AG10803 (cell line): Measurements from ENCODE around the gene RNF187.

Source experiments
- DNase-seq: peaks from one replicate; pipeline ENCODE4 v3.0.0; 2010; ENCODE audit warnings: low read depth
- H3K4me3 ChIP-seq: 2 replicates; pipeline ENCODE4 v1.5.1; 2011; ENCODE audit warnings: mild to moderate bottlenecking, low read length, control low read depth
- CTCF ChIP-seq: conservative IDR thresholded peaks from 2 replicates; pipeline ENCODE4 v1.5.1; 2011; ENCODE audit warnings: mild to moderate bottlenecking, low read length, control low read depth, inconsistent platforms

The RNF187 gene

DNA sequence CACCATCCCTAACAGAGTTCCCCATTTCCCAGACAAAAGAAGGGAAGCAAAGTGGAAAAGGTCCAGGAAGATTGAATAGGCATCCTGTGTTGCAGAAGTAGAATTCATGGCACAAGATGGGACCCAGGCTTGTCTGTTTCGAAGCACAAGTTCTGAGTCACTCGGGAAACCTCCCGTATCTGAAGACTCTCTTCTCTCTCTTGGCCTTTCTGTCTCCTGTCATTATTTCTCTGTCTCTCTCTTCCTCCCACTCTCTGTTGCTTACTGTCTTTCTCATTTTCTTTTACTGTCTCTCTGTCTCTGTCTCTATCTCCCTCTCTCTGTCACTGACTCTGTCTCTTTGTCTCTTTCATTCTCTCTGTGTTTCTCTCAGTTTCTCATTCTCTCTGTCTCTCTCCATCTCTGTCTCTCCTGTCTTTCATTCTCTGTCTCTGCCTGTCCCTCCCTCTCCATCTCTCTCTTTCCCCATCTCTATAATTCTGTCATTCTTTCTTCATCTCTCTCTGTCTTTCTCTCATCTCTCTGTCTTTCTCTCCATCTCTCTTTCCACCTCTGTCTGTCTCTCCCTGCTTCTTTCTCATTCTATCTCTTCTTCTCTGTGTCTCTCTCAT, 23.7 kb downstream of the RNF187 start:
- no peak overlapping the region for H3K4me3 ChIP-seq
- no peak for TF ChIP-seq CTCF

DNA sequence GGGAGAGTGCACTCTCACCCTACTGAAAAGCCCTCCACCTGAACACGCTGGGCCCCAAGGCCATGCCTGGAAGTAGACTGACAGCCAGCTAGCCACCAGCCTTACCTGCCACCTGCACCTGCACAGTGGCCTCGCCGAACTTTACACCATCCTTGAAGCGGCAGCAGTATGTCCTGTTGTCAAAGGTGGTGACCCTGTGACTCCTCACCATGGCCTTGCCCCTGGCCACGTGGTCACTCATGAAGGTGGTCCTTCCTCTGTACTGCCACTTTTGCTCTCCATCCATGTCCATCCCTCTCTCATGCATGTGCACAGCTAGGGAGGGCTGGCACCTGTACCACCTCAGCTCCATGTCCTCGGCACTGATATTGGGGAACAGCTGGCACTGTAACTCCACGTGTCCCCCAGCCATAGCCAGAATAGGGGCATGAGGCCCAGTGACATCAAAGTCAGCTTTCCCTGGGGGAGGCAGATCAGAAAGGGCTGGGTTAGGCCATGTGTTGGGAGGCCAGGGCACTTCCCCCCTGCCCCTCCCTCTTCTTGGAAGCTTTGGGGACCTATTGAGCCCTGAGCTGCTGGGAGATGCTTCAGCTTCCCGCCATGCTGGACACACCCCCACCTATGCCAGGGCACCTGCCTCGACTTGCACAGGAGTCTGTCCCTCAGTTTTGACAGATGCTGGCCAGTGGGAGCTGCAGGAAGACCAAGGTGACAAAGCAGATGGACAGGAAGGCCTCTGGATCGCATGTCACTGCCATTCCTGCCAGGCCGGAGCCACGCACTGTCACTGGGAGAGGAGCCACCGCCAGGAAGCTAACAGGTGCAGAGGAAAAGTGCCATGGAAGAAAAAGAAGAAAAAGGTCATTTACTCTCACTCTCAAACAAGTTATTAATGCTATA, 24.6 kb downstream of the RNF187 start:
- TF ChIP-seq CTCF = no peak
- DNase-seq = no peak
- no peak overlapping the region for H3K4me3 ChIP-seq

More for the DNA sequence above, 23.7 kb downstream of the RNF187 start:
- DNase-seq = no peak

DNA sequence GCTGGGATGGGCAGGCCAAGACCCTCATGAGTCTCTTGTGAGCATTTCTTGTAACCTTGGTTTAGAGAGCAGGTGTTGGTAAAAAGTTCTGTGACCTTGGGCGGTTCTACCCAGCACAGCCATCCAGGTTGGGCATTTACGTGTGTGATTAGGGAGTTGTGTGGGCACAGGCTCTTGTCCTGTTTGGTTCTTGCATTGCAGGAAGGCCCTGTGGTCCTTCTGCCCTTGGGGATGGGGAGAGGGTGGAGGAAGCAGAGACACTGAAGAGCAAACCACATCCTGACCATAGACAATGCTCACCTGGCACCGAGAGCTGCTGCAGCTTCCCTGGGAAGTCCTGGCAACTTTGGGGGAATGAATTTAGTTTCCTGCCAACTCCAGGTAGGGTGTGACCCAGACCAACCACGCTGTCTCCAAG, 25.6 kb downstream of the RNF187 start:
- no peak for TF ChIP-seq CTCF
- no peak for DNase-seq
- H3K4me3 ChIP-seq = no peak overlapping the region

- no peak for TF ChIP-seq CTCF
- H3K4me3 ChIP-seq = no peak overlapping the region
- no peak for DNase-seq
Measured at GRCh38 chr1:228513236-228513900, 26.2 kb downstream of the RNF187 start.

- DNase-seq = no peak
- TF ChIP-seq CTCF = no peak
- no peak overlapping the region for H3K4me3 ChIP-seq
Measured at GRCh38 chr1:228514421-228514820, 27.2 kb downstream of the RNF187 start.

DNA sequence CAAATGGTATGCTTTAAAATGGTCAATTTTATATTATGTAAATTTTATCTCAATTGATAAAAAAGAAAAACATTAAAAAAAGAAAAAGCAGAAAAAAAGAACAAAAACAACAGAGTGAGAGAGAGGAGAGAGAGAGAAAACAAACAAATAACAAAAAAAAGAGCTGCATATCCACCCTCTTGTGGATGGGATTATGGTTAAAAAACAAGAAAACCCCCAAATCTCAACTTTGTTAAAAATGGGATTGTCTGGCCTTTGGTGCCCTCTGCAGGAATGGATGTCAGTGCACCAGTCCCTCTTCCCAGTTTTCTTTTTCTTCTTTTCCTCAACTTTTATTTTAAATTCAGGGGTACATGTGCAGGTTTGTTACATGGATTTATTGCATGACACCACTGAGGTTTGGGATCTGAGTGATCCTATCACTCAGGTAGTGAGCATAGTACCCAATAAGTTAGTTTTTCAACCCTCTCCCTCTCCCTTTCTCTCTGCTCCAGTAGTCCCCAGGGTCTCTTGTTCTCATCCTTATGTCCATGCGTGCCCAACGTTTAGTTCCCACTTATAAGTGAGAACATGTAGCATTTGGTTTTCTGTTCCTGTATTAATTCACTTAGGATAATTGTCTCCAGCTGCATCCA, 28.1 kb downstream of the RNF187 start:
- peak; percentile 83 for TF ChIP-seq CTCF
- H3K4me3 ChIP-seq = no peak overlapping the region
- peak; percentile 44 for DNase-seq
